K562 (cell line): Measurements from ENCODE around the gene GALNT16. TPM values are rescaled to one million over a fixed set of nuclear protein-coding genes. Genes with fewer than 3 reads are reported as not detected.

Experiments used
- CSDE1 ChIP-seq, 2 experiments: fragments of 450-650 bp; IDR thresholded peaks; 2 replicates each; pipeline ENCODE4 v1.6.1; 2016; ENCODE audit warnings: mild to moderate bottlenecking in 1 of 2
- NFIX ChIP-seq: fragments of 250-450 bp; sonication (Bioruptor Pico); IDR thresholded peaks from 2 replicates; pipeline ENCODE4 v1.4.0; 2020; ENCODE audit warnings: low read depth, mild to moderate bottlenecking, moderate library complexity
- PHTF2 ChIP-seq: fragments of 250-450 bp; sonication (Bioruptor Pico); IDR thresholded peaks from 2 replicates; pipeline ENCODE4 v1.5.0; 2021; ENCODE audit warnings: mild to moderate bottlenecking
- RCOR1 ChIP-seq, 2 experiments: IDR thresholded peaks; 2 replicates each; pipeline ENCODE4 v1.6.1; 2012; ENCODE audit warnings: low read depth in 2 of 2, low read length in 2 of 2, borderline replicate concordance in 1 of 2, improper control_type of control experiment in 1 of 2
- TEAD1 ChIP-seq, 2 experiments: fragments of 450-650 bp in 1 of 2; sonication (generic) in 1 of 2; formaldehyde crosslinking; IDR thresholded peaks; 2 replicates each; pipeline versions ENCODE4 v1.4.0 to v1.8.0; 2020 to 2022; ENCODE audit warnings: mild to moderate bottlenecking in 2 of 2, missing genetic modification reagents in 1 of 2
- TRIM28 ChIP-seq: fragments of 450-650 bp; IDR thresholded peaks from 2 replicates; pipeline ENCODE4 v1.6.1; 2017
- ZBTB8A ChIP-seq: fragments of 450-650 bp; IDR thresholded peaks from 2 replicates; pipeline ENCODE4 v1.6.1; 2018; ENCODE audit warnings: mild to moderate bottlenecking, moderate library complexity; ENCODE audit not compliant: partially characterized antibody
- polyA plus RNA-seq, 8 experiments: library from polyadenylated mRNA; depleted of rRNA in 4 of 8; stranded (reverse) in 5 of 8; unstranded in 3 of 8; fragments of >200 nt; fragmentation: Nextera tagmentation in 2 of 8; fragmentation: Illumina TruSeq in 1 of 8; extraction: Ambion mirVana in 2 of 8; extraction: Trizol in 1 of 8; gene quantifications; 2 replicates each; pipeline versions ENCODE4 v1.2.1 to v1.2.3, GENCODE V29; 2011 to 2014; ENCODE audit warnings: inconsistent platforms in 1 of 8, missing spikeins in 1 of 8
- total RNA-seq, 7 experiments: library from RNA; depleted of rRNA in 6 of 7; stranded (reverse); fragments of >200 nt in 6 of 7; fragmentation: Illumina TruSeq in 2 of 7; extraction: Trizol in 2 of 7; gene quantifications; 2 replicates each; pipeline versions ENCODE4 v1.2.1 to v1.2.3, GENCODE V29; 2011 to 2021; ENCODE audit warnings: low replicate concordance in 1 of 7
- TF ChIP-seq, protein P1 (sequence below): fragments of 250-450 bp; sonication (Bioruptor Pico); IDR thresholded peaks from 2 replicates; pipeline ENCODE4 v1.8.0; 2022; ENCODE audit warnings: moderate library complexity, mild to moderate bottlenecking, inconsistent platforms
- TF ChIP-seq, protein P2 (sequence below): fragments of 200-800 bp; sonication (Bioruptor generic); IDR thresholded peaks from 2 replicates; pipeline ENCODE4 v1.6.1; 2017; ENCODE audit warnings: missing genetic modification characterization, missing compliant biosample characterization
- TF ChIP-seq, protein P3 (sequence below): sonication (generic); formaldehyde crosslinking; IDR thresholded peaks from 2 replicates; pipeline ENCODE4 v1.5.0; 2020; ENCODE audit warnings: missing genetic modification reagents
- TF ChIP-seq, protein P4 (sequence below), 2 experiments: fragments of 200-800 bp in 1 of 2; sonication (Bioruptor generic) in 1 of 2; sonication (generic) in 1 of 2; formaldehyde crosslinking in 1 of 2; IDR thresholded peaks in 1 of 2; conservative IDR thresholded peaks in 1 of 2; 2 replicates each; pipeline versions ENCODE4 v1.5.0 to v1.6.1; 2016 to 2020; ENCODE audit warnings: missing compliant biosample characterization in 1 of 2, missing genetic modification characterization in 1 of 2, missing genetic modification reagents in 1 of 2
- TF ChIP-seq, protein P5 (sequence below): fragments of 450-650 bp; IDR thresholded peaks from 2 replicates; pipeline ENCODE4 v1.6.1; 2014; ENCODE audit warnings: low read depth, mild to moderate bottlenecking, moderate library complexity, borderline replicate concordance
- TF ChIP-seq, protein P6 (sequence below): fragments of 200-400 bp; formaldehyde crosslinking; IDR thresholded peaks from 2 replicates; pipeline ENCODE4 v1.6.1; 2017; ENCODE audit warnings: mild to moderate bottlenecking, low read depth, low read length, moderate library complexity
- TF ChIP-seq, protein P7 (sequence below): sonication (generic); IDR thresholded peaks from 2 replicates; pipeline ENCODE4 v1.6.1; 2016

Gene GALNT16
- total and polyA plus RNA-seq, 9 of the 15 experiments (the other 6 are each of a cell fraction or from before 2014, with no cell fraction given) = not detected

DNA sequence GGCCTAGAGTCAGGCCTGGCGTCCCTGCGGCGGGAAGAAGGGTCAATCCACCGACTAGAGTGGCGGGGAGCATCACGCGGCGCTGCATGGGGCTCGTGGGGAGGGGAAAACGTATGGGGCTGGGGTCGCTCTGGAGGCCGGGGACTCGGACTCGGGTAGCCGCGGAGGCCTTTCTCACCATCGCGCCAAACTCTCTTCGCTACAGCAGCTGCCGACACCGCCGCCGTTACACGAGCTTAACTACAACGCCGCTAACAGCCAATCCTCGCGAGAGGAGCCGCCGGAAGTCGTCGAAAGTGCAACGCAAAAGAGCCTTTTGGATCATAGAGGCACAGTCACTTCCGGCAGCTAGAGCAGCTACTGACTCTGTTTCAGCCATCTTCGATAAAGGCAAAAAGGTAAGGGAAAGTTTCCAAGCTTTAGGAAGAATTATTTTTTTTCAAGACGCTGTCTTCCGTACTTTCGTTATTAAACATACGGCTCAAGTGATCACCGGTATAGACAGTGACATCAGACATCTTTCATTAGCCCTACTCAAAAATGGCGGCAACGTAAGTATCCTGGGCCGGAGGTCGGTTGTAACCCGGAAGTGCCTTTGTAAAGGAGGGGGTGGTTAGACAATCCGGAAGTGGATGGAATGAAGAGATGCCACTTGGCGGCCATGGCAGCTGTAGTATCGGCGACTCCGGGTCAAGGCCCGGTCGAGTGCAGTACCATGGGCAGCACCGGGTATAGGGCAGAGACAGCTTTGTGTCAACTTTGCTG, 138.3 kb downstream of the GALNT16 start, which contains the start of the genes ERH and SLC39A9 (continued):
- no peak for TF ChIP-seq RCOR1 (IDR thresholded peaks at IDR 0.05; ENCODE audit: borderline replicate concordance in 1 of 2, low read depth in 2 of 2, low read length in 2 of 2)
- TF ChIP-seq, protein P1, sequence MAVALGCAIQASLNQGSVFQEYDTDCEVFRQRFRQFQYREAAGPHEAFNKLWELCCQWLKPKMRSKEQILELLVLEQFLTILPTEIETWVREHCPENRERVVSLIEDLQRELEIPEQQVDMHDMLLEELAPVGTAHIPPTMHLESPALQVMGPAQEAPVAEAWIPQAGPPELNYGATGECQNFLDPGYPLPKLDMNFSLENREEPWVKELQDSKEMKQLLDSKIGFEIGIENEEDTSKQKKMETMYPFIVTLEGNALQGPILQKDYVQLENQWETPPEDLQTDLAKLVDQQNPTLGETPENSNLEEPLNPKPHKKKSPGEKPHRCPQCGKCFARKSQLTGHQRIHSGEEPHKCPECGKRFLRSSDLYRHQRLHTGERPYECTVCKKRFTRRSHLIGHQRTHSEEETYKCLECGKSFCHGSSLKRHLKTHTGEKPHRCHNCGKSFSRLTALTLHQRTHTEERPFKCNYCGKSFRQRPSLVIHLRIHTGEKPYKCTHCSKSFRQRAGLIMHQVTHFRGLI (CRISPR knock-in tag) = no peak
- TF ChIP-seq, protein P2, sequence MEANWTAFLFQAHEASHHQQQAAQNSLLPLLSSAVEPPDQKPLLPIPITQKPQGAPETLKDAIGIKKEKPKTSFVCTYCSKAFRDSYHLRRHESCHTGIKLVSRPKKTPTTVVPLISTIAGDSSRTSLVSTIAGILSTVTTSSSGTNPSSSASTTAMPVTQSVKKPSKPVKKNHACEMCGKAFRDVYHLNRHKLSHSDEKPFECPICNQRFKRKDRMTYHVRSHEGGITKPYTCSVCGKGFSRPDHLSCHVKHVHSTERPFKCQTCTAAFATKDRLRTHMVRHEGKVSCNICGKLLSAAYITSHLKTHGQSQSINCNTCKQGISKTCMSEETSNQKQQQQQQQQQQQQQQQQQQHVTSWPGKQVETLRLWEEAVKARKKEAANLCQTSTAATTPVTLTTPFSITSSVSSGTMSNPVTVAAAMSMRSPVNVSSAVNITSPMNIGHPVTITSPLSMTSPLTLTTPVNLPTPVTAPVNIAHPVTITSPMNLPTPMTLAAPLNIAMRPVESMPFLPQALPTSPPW (CRISPR knock-in tag) = peak; percentile 81
- TF ChIP-seq, protein P3, sequence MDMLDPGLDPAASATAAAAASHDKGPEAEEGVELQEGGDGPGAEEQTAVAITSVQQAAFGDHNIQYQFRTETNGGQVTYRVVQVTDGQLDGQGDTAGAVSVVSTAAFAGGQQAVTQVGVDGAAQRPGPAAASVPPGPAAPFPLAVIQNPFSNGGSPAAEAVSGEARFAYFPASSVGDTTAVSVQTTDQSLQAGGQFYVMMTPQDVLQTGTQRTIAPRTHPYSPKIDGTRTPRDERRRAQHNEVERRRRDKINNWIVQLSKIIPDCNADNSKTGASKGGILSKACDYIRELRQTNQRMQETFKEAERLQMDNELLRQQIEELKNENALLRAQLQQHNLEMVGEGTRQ (CRISPR knock-in tag) = no peak
- TF ChIP-seq, protein P4, sequence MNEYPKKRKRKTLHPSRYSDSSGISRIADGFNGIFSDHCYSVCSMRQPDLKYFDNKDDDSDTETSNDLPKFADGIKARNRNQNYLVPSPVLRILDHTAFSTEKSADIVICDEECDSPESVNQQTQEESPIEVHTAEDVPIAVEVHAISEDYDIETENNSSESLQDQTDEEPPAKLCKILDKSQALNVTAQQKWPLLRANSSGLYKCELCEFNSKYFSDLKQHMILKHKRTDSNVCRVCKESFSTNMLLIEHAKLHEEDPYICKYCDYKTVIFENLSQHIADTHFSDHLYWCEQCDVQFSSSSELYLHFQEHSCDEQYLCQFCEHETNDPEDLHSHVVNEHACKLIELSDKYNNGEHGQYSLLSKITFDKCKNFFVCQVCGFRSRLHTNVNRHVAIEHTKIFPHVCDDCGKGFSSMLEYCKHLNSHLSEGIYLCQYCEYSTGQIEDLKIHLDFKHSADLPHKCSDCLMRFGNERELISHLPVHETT (CRISPR knock-in tag; conservative IDR thresholded peaks at IDR 0.05 in 1 of 2, IDR thresholded peaks at IDR 0.05 in 1 of 2) = peak in 1 of 2 experiments; percentile 82; a peak in 2 of 4 replicates
- TF ChIP-seq, protein P5, sequence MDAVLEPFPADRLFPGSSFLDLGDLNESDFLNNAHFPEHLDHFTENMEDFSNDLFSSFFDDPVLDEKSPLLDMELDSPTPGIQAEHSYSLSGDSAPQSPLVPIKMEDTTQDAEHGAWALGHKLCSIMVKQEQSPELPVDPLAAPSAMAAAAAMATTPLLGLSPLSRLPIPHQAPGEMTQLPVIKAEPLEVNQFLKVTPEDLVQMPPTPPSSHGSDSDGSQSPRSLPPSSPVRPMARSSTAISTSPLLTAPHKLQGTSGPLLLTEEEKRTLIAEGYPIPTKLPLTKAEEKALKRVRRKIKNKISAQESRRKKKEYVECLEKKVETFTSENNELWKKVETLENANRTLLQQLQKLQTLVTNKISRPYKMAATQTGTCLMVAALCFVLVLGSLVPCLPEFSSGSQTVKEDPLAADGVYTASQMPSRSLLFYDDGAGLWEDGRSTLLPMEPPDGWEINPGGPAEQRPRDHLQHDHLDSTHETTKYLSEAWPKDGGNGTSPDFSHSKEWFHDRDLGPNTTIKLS = peak; percentile 95
- TF ChIP-seq CSDE1 (IDR thresholded peaks at IDR 0.05) = peak in 1 of 2 experiments; percentile 78; a peak in 2 of 4 replicates
- TF ChIP-seq, protein P6, sequence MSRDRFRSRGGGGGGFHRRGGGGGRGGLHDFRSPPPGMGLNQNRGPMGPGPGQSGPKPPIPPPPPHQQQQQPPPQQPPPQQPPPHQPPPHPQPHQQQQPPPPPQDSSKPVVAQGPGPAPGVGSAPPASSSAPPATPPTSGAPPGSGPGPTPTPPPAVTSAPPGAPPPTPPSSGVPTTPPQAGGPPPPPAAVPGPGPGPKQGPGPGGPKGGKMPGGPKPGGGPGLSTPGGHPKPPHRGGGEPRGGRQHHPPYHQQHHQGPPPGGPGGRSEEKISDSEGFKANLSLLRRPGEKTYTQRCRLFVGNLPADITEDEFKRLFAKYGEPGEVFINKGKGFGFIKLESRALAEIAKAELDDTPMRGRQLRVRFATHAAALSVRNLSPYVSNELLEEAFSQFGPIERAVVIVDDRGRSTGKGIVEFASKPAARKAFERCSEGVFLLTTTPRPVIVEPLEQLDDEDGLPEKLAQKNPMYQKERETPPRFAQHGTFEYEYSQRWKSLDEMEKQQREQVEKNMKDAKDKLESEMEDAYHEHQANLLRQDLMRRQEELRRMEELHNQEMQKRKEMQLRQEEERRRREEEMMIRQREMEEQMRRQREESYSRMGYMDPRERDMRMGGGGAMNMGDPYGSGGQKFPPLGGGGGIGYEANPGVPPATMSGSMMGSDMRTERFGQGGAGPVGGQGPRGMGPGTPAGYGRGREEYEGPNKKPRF = no peak
- TF ChIP-seq TRIM28 = no peak
- TF ChIP-seq TEAD1 (CRISPR knock-in tag; IDR thresholded peaks at IDR 0.05) = no peak
- TF ChIP-seq, protein P7, sequence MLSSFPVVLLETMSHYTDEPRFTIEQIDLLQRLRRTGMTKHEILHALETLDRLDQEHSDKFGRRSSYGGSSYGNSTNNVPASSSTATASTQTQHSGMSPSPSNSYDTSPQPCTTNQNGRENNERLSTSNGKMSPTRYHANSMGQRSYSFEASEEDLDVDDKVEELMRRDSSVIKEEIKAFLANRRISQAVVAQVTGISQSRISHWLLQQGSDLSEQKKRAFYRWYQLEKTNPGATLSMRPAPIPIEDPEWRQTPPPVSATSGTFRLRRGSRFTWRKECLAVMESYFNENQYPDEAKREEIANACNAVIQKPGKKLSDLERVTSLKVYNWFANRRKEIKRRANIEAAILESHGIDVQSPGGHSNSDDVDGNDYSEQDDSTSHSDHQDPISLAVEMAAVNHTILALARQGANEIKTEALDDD = no peak
- no peak for TF ChIP-seq ZBTB8A
- TF ChIP-seq NFIX (CRISPR knock-in tag) = no peak
- TF ChIP-seq PHTF2 (CRISPR knock-in tag) = no peak
